Measurements from ENCODE around the gene IFI35. TPM values are rescaled to one million over a fixed set of nuclear protein-coding genes. Genes with fewer than 3 reads are reported as not detected.

IFI35 gene
- total and polyA plus RNA-seq, 2 of the 8 experiments (the other 6 are each of a cell fraction or from before 2014, with no cell fraction given): 2.5 to 4.7 TPM

GRCh38 chr17:43062984-43063638 is 56.5 kb downstream of the IFI35 start:
- no peaks in the 10 kb centered on the region for H3K9me3 ChIP-seq (ENCODE audit: insufficient read depth in 2 of 2, low read depth in 1 of 2, low read length in 1 of 2)
- no peak for FAIRE-seq

More at GRCh38 chr17:43062984-43063638, 56.5 kb downstream of the IFI35 start:
- no peak overlapping the region for H2BK12ac ChIP-seq (ENCODE audit: low read depth, low read length)
- H3K23ac ChIP-seq (ENCODE audit: insufficient read length): no peak overlapping the region
- no peak overlapping the region for H4K8ac ChIP-seq (ENCODE audit: extremely low read depth, insufficient read depth, low read length)
- H3K36me3 ChIP-seq (ENCODE audit: control insufficient read depth in 2 of 4, insufficient read depth in 4 of 4, low read length in 3 of 4): peaks cover 0 to 14% (median 2%) of the 10 kb centered on the region in 4 experiments; a peak in 3 of 8 replicates
- no peaks in the 10 kb centered on the region for H3K79me2 ChIP-seq (ENCODE audit: control insufficient read depth in 1 of 2, insufficient read depth in 2 of 2, low read length in 2 of 2)
- no peaks in the 10 kb centered on the region for H3K79me1 ChIP-seq (ENCODE audit: low read depth, low read length)
- H2BK20ac ChIP-seq (ENCODE audit: low read length): no peak overlapping the region
- H3K23me2 ChIP-seq (ENCODE audit: low read depth, low read length): peaks cover 3% of the 10 kb centered on the region; the same call in 1 of the 2 replicates
- H3K4me3 ChIP-seq (ENCODE audit: extremely low read depth in 1 of 4, insufficient read depth in 2 of 4, low read depth in 3 of 4, low read length in 4 of 4): no peak overlapping the region
- no peak overlapping the region for H3K4me2 ChIP-seq (ENCODE audit: insufficient read depth in 1 of 2, low read depth in 2 of 2, low read length in 2 of 2)
- H3K18ac ChIP-seq (ENCODE audit: extremely low read depth, low read length): no peak overlapping the region
- H3K4me1 ChIP-seq (replicated peaks in 1 of 4; ENCODE audit: control insufficient read depth in 3 of 4, insufficient read depth in 4 of 4, low read length in 3 of 4): peaks cover 0 to 4% (median 0%) of the 10 kb centered on the region in 4 experiments; a peak in 2 of 7 replicates
- H4K5ac ChIP-seq (ENCODE audit: insufficient read length, low read depth, low read length): no peak overlapping the region
- 79% methylated on average over 10 of the region's 10 CpGs; no CpG with 5 or more reads in 1 of the 2 experiments for WGBS, 2 experiments (ENCODE audit: extremely low coverage in 1 of 2, insufficient coverage in 1 of 2, insufficient read length in 1 of 2, insufficient replicate concordance in 2 of 2, low coverage in 1 of 2, low lambda C conversion rate in 2 of 2, missing lambda C conversion rate in 1 of 2)
- H4K20me1 ChIP-seq (replicated peaks in 1 of 2; ENCODE audit: control insufficient read depth in 1 of 2, insufficient read depth in 2 of 2, low read length in 2 of 2): no peaks in the 10 kb centered on the region
- no peak overlapping the region for H3K9ac ChIP-seq (replicated peaks in 1 of 4; ENCODE audit: extremely low read depth in 1 of 4, low read depth in 3 of 4, low read length in 3 of 4)
- no peak overlapping the region for H2BK120ac ChIP-seq (replicated peaks; ENCODE audit: low read depth, low read length)
- H2BK5ac ChIP-seq (ENCODE audit: low read depth, low read length): no peak overlapping the region
- no peak overlapping the region for H3K27ac ChIP-seq (ENCODE audit: low read depth, low read length)
- TF ChIP-seq RBBP5 (IDR thresholded peaks at IDR 0.05; ENCODE audit: borderline replicate concordance, low read depth, low read length): no peak
- no peak for DNase-seq (ENCODE audit: low read depth in 1 of 2, low spot score in 2 of 2)
- no peak overlapping the region for H2AFZ ChIP-seq (ENCODE audit: low read length)
- ChIA-PET POLR2A (ENCODE audit: partially characterized antibody) (interaction anchor here (1.2 to 1.6 kb wide), 4 partner anchors 19 to 253 kb away, joined by 3 to 5 read pairs (median 4); partner anchors contain the start of gene BRCA1), CTCF (ENCODE audit: partially characterized antibody) (interaction anchor here (0.9 to 1.6 kb wide), 6 partner anchors 17 to 39 kb away, joined by 3 to 4 read pairs (median 3); no protein-coding TSS in a partner anchor)
- H3K56ac ChIP-seq (replicated peaks; ENCODE audit: insufficient read length, low read depth, low read length): no peak overlapping the region
- no peak overlapping the region for H3K14ac ChIP-seq (ENCODE audit: insufficient read length)
- no peak overlapping the region for H3K4ac ChIP-seq (replicated peaks; ENCODE audit: insufficient read length, low read depth, low read length)
- H2BK15ac ChIP-seq (ENCODE audit: low read length): no peak overlapping the region
- H3K27me3 ChIP-seq (replicated peaks in 1 of 4; ENCODE audit: control insufficient read depth in 3 of 4, extremely low read depth in 1 of 4, insufficient read depth in 3 of 4, low read length in 3 of 4): no peaks in the 10 kb centered on the region
- no peak overlapping the region for H4K91ac ChIP-seq (replicated peaks; ENCODE audit: insufficient read length, low read length)
- no peak overlapping the region for H2AK5ac ChIP-seq (ENCODE audit: low read depth, low read length)

Small RNA genes lying within 50 kb of the gene (small RNA-seq; reads per million reads assigned to genes)
- gene AARSD1 (ENCODE audit: insufficient read depth): not detected

Other genes starting within 250 kb of the IFI35 start
- 12.0 and 13.4 TPM in 2 replicates for gene RAMP2, start 245.6 kb upstream of the IFI35 start, total RNA-seq (2021; fragmentation: NEBNext Ultra II Directional; extraction: Animal tissue kit (Norgen Biotek cat#: 25700))
- 41.5 and 41.7 TPM in 2 replicates for gene RAMP2, start 245.6 kb upstream of the IFI35 start, polyA plus RNA-seq (2011; rRNA removed)
- 83.9 and 88.2 TPM in 2 replicates for gene VPS25, start 233.3 kb upstream of the IFI35 start, total RNA-seq (2021; fragmentation: NEBNext Ultra II Directional; extraction: Animal tissue kit (Norgen Biotek cat#: 25700))
- gene VPS25, start 233.3 kb upstream of the IFI35 start, polyA plus RNA-seq (2011; rRNA removed): 150 and 188 TPM in 2 replicates
- gene WNK4, start 226.2 kb upstream of the IFI35 start, total RNA-seq (2021; fragmentation: NEBNext Ultra II Directional; extraction: Animal tissue kit (Norgen Biotek cat#: 25700)): 1.2 and 1.7 TPM in 2 replicates
- gene WNK4, start 226.2 kb upstream of the IFI35 start, polyA plus RNA-seq (2011; rRNA removed): 0.21 and 0.86 TPM in 2 replicates
- 68.4 and 71.2 TPM in 2 replicates for gene COA3, start 208.1 kb upstream of the IFI35 start, total RNA-seq (2021; fragmentation: NEBNext Ultra II Directional; extraction: Animal tissue kit (Norgen Biotek cat#: 25700))
- 137 and 143 TPM in 2 replicates for gene COA3, start 208.1 kb upstream of the IFI35 start, polyA plus RNA-seq (2011; rRNA removed)
- gene CNTD1, start 207.9 kb upstream of the IFI35 start, total RNA-seq (2021; fragmentation: NEBNext Ultra II Directional; extraction: Animal tissue kit (Norgen Biotek cat#: 25700)): not detected in 2 replicates
- 0.08 TPM in 1 of 2 replicates, not detected in the other for gene CNTD1, start 207.9 kb upstream of the IFI35 start, polyA plus RNA-seq (2011; rRNA removed)
- 55.4 and 64.2 TPM in 2 replicates for gene BECN1, start 182.5 kb upstream of the IFI35 start, total RNA-seq (2021; fragmentation: NEBNext Ultra II Directional; extraction: Animal tissue kit (Norgen Biotek cat#: 25700))
- 31.5 and 38.8 TPM in 2 replicates for gene BECN1, start 182.5 kb upstream of the IFI35 start, polyA plus RNA-seq (2011; rRNA removed)
- 223 and 224 TPM in 2 replicates for gene PSME3, start 173.4 kb upstream of the IFI35 start, total RNA-seq (2021; fragmentation: NEBNext Ultra II Directional; extraction: Animal tissue kit (Norgen Biotek cat#: 25700))
- 109 and 149 TPM in 2 replicates for gene PSME3, start 173.4 kb upstream of the IFI35 start, polyA plus RNA-seq (2011; rRNA removed)
- gene AOC2, start 162.2 kb upstream of the IFI35 start, total RNA-seq (2021; fragmentation: NEBNext Ultra II Directional; extraction: Animal tissue kit (Norgen Biotek cat#: 25700)): 4.0 and 4.2 TPM in 2 replicates
- 4.7 and 7.2 TPM in 2 replicates for gene AOC2, start 162.2 kb upstream of the IFI35 start, polyA plus RNA-seq (2011; rRNA removed)
- gene AOC3, start 155.6 kb upstream of the IFI35 start, total RNA-seq (2021; fragmentation: NEBNext Ultra II Directional; extraction: Animal tissue kit (Norgen Biotek cat#: 25700)): 2.1 and 2.7 TPM in 2 replicates
- 2.5 and 4.1 TPM in 2 replicates for gene AOC3, start 155.6 kb upstream of the IFI35 start, polyA plus RNA-seq (2011; rRNA removed)
- gene G6PC1, start 106.0 kb upstream of the IFI35 start, total RNA-seq (2021; fragmentation: NEBNext Ultra II Directional; extraction: Animal tissue kit (Norgen Biotek cat#: 25700)): not detected in 2 replicates
- gene G6PC1, start 106.0 kb upstream of the IFI35 start, polyA plus RNA-seq (2011; rRNA removed): 0.02 TPM in 1 of 2 replicates, not detected in the other
- gene AARSD1, start 42.3 kb upstream of the IFI35 start, total RNA-seq (2021; fragmentation: NEBNext Ultra II Directional; extraction: Animal tissue kit (Norgen Biotek cat#: 25700)): 45.0 and 51.5 TPM in 2 replicates
- gene AARSD1, start 42.3 kb upstream of the IFI35 start, polyA plus RNA-seq (2011; rRNA removed): 43.8 and 58.8 TPM in 2 replicates
- 2.2 and 3.0 TPM in 2 replicates for gene PTGES3L, start 26.7 kb upstream of the IFI35 start, total RNA-seq (2021; fragmentation: NEBNext Ultra II Directional; extraction: Animal tissue kit (Norgen Biotek cat#: 25700))
- gene PTGES3L, start 26.7 kb upstream of the IFI35 start, polyA plus RNA-seq (2011; rRNA removed): 2.6 and 3.6 TPM in 2 replicates
- 10.7 and 11.9 TPM in 2 replicates for gene RUNDC1, start 26.2 kb upstream of the IFI35 start, total RNA-seq (2021; fragmentation: NEBNext Ultra II Directional; extraction: Animal tissue kit (Norgen Biotek cat#: 25700))
- gene RUNDC1, start 26.2 kb upstream of the IFI35 start, polyA plus RNA-seq (2011; rRNA removed): 7.9 and 9.4 TPM in 2 replicates
- 1,415 and 1,425 TPM in 2 replicates for gene RPL27, start 8.4 kb upstream of the IFI35 start, total RNA-seq (2021; fragmentation: NEBNext Ultra II Directional; extraction: Animal tissue kit (Norgen Biotek cat#: 25700))
- gene RPL27, start 8.4 kb upstream of the IFI35 start, polyA plus RNA-seq (2011; rRNA removed): 3,779 and 3,900 TPM in 2 replicates
- 281 and 295 TPM in 2 replicates for gene VAT1, start 15.6 kb downstream of the IFI35 start, total RNA-seq (2021; fragmentation: NEBNext Ultra II Directional; extraction: Animal tissue kit (Norgen Biotek cat#: 25700))
- gene VAT1, start 15.6 kb downstream of the IFI35 start, polyA plus RNA-seq (2011; rRNA removed): 200 and 269 TPM in 2 replicates
- gene RND2, start 18.4 kb downstream of the IFI35 start, total RNA-seq (2021; fragmentation: NEBNext Ultra II Directional; extraction: Animal tissue kit (Norgen Biotek cat#: 25700)): 51.3 and 56.8 TPM in 2 replicates
- 61.4 and 76.2 TPM in 2 replicates for gene RND2, start 18.4 kb downstream of the IFI35 start, polyA plus RNA-seq (2011; rRNA removed)
- gene BRCA1, start 118.6 kb downstream of the IFI35 start, total RNA-seq (2021; fragmentation: NEBNext Ultra II Directional; extraction: Animal tissue kit (Norgen Biotek cat#: 25700)): 39.2 and 40.3 TPM in 2 replicates
- 30.7 and 34.5 TPM in 2 replicates for gene BRCA1, start 118.6 kb downstream of the IFI35 start, polyA plus RNA-seq (2011; rRNA removed)
- 34.8 and 36.0 TPM in 2 replicates for gene NBR1, start 164.4 kb downstream of the IFI35 start, total RNA-seq (2021; fragmentation: NEBNext Ultra II Directional; extraction: Animal tissue kit (Norgen Biotek cat#: 25700))
- 12.4 and 13.5 TPM in 2 replicates for gene NBR1, start 164.4 kb downstream of the IFI35 start, polyA plus RNA-seq (2011; rRNA removed)
- 4.1 and 5.4 TPM in 2 replicates for gene TMEM106A, start 205.1 kb downstream of the IFI35 start, total RNA-seq (2021; fragmentation: NEBNext Ultra II Directional; extraction: Animal tissue kit (Norgen Biotek cat#: 25700))
- gene TMEM106A, start 205.1 kb downstream of the IFI35 start, polyA plus RNA-seq (2011; rRNA removed): 3.2 and 3.4 TPM in 2 replicates
- not detected in 2 replicates for gene CCDC200, start 221.8 kb downstream of the IFI35 start, total RNA-seq (2021; fragmentation: NEBNext Ultra II Directional; extraction: Animal tissue kit (Norgen Biotek cat#: 25700))
- gene CCDC200, start 221.8 kb downstream of the IFI35 start, polyA plus RNA-seq (2011; rRNA removed): 0.11 TPM in 1 of 2 replicates, not detected in the other
- gene RNU2-1, start 227.2 kb downstream of the IFI35 start, total RNA-seq (2021; fragmentation: NEBNext Ultra II Directional; extraction: Animal tissue kit (Norgen Biotek cat#: 25700)): 2,508 and 2,656 TPM in 2 replicates
- not detected in 2 replicates for gene RNU2-1, start 227.2 kb downstream of the IFI35 start, polyA plus RNA-seq (2011; rRNA removed)

Data from H1 (cell line).